H1 (cell line): Measurements from ENCODE around the gene DHCR7. TPM values are rescaled to one million over a fixed set of nuclear protein-coding genes. Genes with fewer than 3 reads are reported as not detected.

Source experiments
- CTBP2 ChIP-seq: IDR thresholded peaks from 2 replicates; pipeline ENCODE4 v1.7.0; 2011; ENCODE audit warnings: borderline replicate concordance, mild to moderate bottlenecking, moderate library complexity, mixed read lengths, low read length; ENCODE audit not compliant: insufficient read depth, insufficient read length
- EP300 ChIP-seq, 2 experiments: IDR thresholded peaks; 1 replicate in 1 of 2; 2 replicates in 1 of 2; pipeline ENCODE4 v1.6.1; 2011 to 2012; ENCODE audit warnings: low read depth in 2 of 2, low read length in 2 of 2, mild to moderate bottlenecking in 2 of 2, borderline replicate concordance in 1 of 2, inconsistent platforms in 1 of 2, moderate library complexity in 1 of 2
- KDM4A ChIP-seq: IDR thresholded peaks from one replicate; pipeline ENCODE4 v1.7.1; 2012; ENCODE audit warnings: low read depth, mild to moderate bottlenecking, moderate library complexity, low read length, inconsistent platforms; ENCODE audit not compliant: severe bottlenecking
- NANOG ChIP-seq: IDR thresholded peaks from 2 replicates; pipeline ENCODE4 v1.6.1; 2011; ENCODE audit warnings: low read length, low read depth, mild to moderate bottlenecking, inconsistent platforms; ENCODE audit not compliant: insufficient read depth, poor library complexity, severe bottlenecking
- SP2 ChIP-seq: IDR thresholded peaks from 2 replicates; pipeline ENCODE4 v1.6.1; 2012; ENCODE audit warnings: mild to moderate bottlenecking, low read length, inconsistent platforms
- SUZ12 ChIP-seq: fragments of 200-600 bp; sonication (generic); IDR thresholded peaks from 2 replicates; pipeline ENCODE4 v1.6.1; 2012; ENCODE audit warnings: mild to moderate bottlenecking, inconsistent platforms, low read length, moderate library complexity, mixed read lengths
- TCF12 ChIP-seq: IDR thresholded peaks from 2 replicates; pipeline ENCODE4 v1.6.1; 2011; ENCODE audit warnings: low read depth, mild to moderate bottlenecking, low read length
- polyA plus RNA-seq, 7 experiments: library from polyadenylated mRNA; depleted of rRNA in 3 of 7; stranded (reverse) in 5 of 7; unstranded in 2 of 7; fragments of >200 nt in 5 of 7; fragments of 200-250 nt in 2 of 7; gene quantifications; 1 replicate in 5 of 7; 2 replicates in 1 of 7; 4 replicates in 1 of 7; pipeline versions ENCODE4 v1.2.1 to v1.2.3, GENCODE V29; 2011 to 2013; ENCODE audit warnings: missing spikeins in 2 of 7, mixed read lengths in 2 of 7
- total RNA-seq: library from RNA; stranded (reverse); fragmentation: NEBNext Ultra II Directional; extraction: Animal tissue kit (Norgen Biotek cat#: 25700); gene quantifications from 2 replicates; pipeline ENCODE4 v1.2.1, GENCODE V29; 2021
- TF ChIP-seq, protein P1 (sequence below): fragments of 300-600 bp; sonication (generic); IDR thresholded peaks from 2 replicates; pipeline ENCODE4 v1.7.1; 2012; ENCODE audit warnings: low read length, moderate library complexity, mild to moderate bottlenecking, inconsistent platforms; ENCODE audit not compliant: insufficient replicate concordance

The DHCR7 gene
- total and polyA plus RNA-seq, 2 of the 8 experiments (the other 6 are each of a cell fraction or from before 2014, with no cell fraction given), result 144 to 157 TPM

DNA sequence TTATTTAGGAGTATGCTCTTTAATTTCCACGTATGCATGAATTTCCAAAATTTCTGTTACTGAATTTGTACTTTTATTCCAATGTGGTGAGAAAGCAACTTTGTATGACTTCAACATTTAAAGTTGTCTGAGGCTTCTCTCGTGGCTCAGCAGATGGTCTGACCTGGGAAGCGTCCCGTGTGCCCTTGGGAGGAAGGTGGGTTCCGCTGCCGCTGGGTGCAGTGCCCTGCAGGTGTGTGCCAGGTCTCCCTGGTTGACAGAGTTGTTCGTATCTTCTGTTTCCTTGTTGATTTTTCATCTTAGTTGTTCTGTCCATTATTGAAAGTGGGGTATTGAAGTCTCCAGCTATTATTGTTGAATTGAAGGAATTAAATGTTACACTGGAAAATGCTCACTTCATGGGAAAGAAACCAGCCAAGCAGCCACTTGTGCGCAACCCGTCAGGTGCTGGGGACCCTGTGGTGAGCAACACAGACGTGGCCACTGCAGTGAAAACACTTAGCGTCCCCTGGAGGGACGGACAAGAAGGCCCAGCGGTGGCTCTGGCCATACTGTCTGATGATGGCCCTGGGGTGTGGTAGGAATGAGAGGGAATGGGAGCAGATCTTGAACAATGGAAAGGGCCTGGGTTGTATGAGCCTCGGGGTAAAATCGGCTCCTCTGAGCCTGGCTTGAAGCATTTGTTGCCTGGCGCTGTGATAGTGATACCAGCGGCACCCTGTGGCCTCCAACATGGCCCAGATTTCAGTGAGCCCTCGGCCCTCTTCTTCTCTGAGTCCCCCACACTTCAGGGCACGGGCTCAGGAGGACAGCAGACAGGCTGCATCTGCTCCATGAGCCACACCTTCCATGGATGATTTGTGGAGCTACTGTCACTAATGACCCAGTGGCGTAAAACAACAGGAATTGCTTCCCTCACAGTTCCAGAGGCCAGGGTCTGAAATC is 47.4 kb upstream of the DHCR7 start (continued):
- TF ChIP-seq EP300 (IDR thresholded peaks at IDR 0.05; ENCODE audit: borderline replicate concordance in 1 of 2, low read depth in 2 of 2, low read length in 2 of 2) (no peak), CTBP2 (no peak), SUZ12 (no peak), KDM4A (no peak), SP2 (no peak), TCF12 (no peak), NANOG (no peak)
- TF ChIP-seq, protein P1, sequence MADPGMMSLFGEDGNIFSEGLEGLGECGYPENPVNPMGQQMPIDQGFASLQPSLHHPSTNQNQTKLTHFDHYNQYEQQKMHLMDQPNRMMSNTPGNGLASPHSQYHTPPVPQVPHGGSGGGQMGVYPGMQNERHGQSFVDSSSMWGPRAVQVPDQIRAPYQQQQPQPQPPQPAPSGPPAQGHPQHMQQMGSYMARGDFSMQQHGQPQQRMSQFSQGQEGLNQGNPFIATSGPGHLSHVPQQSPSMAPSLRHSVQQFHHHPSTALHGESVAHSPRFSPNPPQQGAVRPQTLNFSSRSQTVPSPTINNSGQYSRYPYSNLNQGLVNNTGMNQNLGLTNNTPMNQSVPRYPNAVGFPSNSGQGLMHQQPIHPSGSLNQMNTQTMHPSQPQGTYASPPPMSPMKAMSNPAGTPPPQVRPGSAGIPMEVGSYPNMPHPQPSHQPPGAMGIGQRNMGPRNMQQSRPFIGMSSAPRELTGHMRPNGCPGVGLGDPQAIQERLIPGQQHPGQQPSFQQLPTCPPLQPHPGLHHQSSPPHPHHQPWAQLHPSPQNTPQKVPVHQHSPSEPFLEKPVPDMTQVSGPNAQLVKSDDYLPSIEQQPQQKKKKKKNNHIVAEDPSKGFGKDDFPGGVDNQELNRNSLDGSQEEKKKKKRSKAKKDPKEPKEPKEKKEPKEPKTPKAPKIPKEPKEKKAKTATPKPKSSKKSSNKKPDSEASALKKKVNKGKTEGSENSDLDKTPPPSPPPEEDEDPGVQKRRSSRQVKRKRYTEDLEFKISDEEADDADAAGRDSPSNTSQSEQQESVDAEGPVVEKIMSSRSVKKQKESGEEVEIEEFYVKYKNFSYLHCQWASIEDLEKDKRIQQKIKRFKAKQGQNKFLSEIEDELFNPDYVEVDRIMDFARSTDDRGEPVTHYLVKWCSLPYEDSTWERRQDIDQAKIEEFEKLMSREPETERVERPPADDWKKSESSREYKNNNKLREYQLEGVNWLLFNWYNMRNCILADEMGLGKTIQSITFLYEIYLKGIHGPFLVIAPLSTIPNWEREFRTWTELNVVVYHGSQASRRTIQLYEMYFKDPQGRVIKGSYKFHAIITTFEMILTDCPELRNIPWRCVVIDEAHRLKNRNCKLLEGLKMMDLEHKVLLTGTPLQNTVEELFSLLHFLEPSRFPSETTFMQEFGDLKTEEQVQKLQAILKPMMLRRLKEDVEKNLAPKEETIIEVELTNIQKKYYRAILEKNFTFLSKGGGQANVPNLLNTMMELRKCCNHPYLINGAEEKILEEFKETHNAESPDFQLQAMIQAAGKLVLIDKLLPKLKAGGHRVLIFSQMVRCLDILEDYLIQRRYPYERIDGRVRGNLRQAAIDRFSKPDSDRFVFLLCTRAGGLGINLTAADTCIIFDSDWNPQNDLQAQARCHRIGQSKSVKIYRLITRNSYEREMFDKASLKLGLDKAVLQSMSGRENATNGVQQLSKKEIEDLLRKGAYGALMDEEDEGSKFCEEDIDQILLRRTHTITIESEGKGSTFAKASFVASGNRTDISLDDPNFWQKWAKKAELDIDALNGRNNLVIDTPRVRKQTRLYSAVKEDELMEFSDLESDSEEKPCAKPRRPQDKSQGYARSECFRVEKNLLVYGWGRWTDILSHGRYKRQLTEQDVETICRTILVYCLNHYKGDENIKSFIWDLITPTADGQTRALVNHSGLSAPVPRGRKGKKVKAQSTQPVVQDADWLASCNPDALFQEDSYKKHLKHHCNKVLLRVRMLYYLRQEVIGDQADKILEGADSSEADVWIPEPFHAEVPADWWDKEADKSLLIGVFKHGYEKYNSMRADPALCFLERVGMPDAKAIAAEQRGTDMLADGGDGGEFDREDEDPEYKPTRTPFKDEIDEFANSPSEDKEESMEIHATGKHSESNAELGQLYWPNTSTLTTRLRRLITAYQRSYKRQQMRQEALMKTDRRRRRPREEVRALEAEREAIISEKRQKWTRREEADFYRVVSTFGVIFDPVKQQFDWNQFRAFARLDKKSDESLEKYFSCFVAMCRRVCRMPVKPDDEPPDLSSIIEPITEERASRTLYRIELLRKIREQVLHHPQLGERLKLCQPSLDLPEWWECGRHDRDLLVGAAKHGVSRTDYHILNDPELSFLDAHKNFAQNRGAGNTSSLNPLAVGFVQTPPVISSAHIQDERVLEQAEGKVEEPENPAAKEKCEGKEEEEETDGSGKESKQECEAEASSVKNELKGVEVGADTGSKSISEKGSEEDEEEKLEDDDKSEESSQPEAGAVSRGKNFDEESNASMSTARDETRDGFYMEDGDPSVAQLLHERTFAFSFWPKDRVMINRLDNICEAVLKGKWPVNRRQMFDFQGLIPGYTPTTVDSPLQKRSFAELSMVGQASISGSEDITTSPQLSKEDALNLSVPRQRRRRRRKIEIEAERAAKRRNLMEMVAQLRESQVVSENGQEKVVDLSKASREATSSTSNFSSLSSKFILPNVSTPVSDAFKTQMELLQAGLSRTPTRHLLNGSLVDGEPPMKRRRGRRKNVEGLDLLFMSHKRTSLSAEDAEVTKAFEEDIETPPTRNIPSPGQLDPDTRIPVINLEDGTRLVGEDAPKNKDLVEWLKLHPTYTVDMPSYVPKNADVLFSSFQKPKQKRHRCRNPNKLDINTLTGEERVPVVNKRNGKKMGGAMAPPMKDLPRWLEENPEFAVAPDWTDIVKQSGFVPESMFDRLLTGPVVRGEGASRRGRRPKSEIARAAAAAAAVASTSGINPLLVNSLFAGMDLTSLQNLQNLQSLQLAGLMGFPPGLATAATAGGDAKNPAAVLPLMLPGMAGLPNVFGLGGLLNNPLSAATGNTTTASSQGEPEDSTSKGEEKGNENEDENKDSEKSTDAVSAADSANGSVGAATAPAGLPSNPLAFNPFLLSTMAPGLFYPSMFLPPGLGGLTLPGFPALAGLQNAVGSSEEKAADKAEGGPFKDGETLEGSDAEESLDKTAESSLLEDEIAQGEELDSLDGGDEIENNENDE, result no peak
